22Rv1 (cell line): ENCODE results near the gene IPO11.
"Not testable (repeated sequence)": the region's sequence is repeated elsewhere in the genome, so short reads cannot be mapped to it uniquely, and the experiment has no call there.

Experiments used
- CTCF ChIP-seq: fragments of 450-650 bp; IDR thresholded peaks from 2 replicates; pipeline ENCODE4 v1.5.1; 2017; ENCODE audit warnings: mild to moderate bottlenecking
- ZFX ChIP-seq: fragments of 450-650 bp; IDR thresholded peaks from 2 replicates; pipeline ENCODE4 v1.6.1; 2017; ENCODE audit warnings: antibody characterized with exemption, borderline replicate concordance

GRCh38 chr5:62520812-62521211, 108.2 kb downstream of the IPO11 start:
- TF ChIP-seq CTCF, ZFX: not testable (repeated sequence)
